Lower leg skin (tissue), 3 donors: Measurements from ENCODE around the gene GPR132.

Experiments used
- POLR2A ChIP-seq, 2 donors: fragments of 450-650 bp; IDR thresholded peaks; one replicate each; pipeline ENCODE4 v1.6.1; 2016 to 2017; ENCODE audit warnings: antibody characterized with exemption in 2 of 2, mild to moderate bottlenecking in 1 of 2, moderate library complexity in 1 of 2
- TF ChIP-seq, protein P1 (sequence below), 3 donors: fragments of 450-650 bp; IDR thresholded peaks; one replicate each; pipeline ENCODE4 v1.5.1; 2016; ENCODE audit warnings: antibody characterized with exemption in 3 of 3, mild to moderate bottlenecking in 3 of 3, moderate library complexity in 2 of 3

DNA sequence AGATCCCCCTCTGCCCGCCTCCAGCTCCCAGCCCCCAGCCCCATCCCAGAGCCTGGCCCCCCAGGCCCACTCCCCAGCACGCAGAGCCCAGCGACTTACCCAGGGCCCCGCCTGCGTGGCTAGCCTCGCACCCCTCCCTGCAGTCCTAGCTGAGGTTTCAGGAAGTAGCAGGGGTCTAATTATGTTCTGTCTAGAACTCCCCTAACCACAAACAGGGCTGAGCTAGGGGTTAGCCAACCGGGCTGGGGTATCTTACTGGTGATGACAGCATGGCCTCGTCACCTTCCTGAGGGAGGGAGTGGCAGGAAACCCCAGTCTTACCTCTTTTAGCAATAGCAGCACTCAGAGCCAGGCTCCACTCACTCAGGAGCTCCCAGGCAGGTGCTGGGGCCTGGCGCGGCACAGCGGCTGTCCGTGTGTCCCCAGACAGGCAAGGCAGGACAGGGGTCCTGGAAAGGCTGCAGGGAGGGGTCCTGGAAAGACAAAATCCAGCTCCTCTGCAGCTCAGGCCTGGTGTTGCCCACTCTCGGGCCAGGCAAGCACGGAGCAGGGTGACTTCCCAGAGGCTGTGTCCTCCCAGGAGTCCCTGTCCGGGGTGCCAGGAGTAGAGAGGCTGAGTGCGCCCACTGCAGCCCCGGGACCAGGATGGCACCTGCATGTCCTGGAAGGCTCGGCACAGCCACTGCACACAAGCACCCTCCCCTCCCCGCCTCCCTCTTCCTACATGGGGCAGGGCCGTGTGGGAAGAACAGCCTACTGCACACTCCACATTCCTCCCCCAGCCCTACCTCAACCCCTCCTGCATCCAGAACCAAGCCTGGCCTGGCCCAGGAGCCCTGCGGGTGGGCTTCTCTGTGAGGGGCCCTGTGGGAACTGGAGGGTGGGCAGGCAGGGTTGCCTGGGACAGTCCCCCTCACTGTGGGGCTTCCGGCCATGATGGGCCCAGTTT, at the start of gene GPR132:
- TF ChIP-seq, protein P1, sequence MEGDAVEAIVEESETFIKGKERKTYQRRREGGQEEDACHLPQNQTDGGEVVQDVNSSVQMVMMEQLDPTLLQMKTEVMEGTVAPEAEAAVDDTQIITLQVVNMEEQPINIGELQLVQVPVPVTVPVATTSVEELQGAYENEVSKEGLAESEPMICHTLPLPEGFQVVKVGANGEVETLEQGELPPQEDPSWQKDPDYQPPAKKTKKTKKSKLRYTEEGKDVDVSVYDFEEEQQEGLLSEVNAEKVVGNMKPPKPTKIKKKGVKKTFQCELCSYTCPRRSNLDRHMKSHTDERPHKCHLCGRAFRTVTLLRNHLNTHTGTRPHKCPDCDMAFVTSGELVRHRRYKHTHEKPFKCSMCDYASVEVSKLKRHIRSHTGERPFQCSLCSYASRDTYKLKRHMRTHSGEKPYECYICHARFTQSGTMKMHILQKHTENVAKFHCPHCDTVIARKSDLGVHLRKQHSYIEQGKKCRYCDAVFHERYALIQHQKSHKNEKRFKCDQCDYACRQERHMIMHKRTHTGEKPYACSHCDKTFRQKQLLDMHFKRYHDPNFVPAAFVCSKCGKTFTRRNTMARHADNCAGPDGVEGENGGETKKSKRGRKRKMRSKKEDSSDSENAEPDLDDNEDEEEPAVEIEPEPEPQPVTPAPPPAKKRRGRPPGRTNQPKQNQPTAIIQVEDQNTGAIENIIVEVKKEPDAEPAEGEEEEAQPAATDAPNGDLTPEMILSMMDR (IDR thresholded peaks at IDR 0.05), result no peak
- TF ChIP-seq POLR2A (IDR thresholded peaks at IDR 0.05), result no peak
